GM10847 (cell line): ENCODE results near the gene CACHD1.

Experiments
- POLR2A ChIP-seq: IDR thresholded peaks from 2 replicates; pipeline ENCODE4 v1.6.1; 2011; ENCODE audit not compliant: insufficient read length; ENCODE audit errors: extremely low read depth

CACHD1 gene

GRCh38 chr1:64734287-64734652 lies 264.3 kb downstream of the CACHD1 start:
- TF ChIP-seq POLR2A, result no peak
